ENCODE results near the gene XPR1. TPM values are rescaled to one million over a fixed set of nuclear protein-coding genes. Genes with fewer than 3 reads are reported as not detected.

The XPR1 gene
- total RNA-seq, 1 experiment from 2014 or later: 30.7 TPM

DNA sequence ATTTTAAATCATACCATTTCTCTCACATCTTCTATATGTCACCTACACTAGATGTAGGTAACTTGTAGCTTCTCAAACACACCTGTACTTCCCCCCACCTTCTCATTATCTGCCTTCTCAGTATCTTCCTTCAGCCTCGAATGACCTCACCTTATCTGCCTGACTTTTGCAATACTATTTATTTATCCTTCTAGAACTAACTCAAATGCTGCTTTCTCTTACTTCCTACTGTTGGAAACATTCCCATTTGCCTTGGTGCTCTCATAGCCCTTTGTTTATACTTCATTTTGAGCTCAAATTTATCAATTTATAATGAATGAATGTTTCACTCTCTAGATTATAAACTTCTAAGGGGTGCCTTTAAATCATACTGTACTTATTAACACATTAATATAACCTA, 230.5 kb downstream of the XPR1 start:
- BruUV-seq (replicated peaks): no TSS peak
- no peaks in the 10 kb centered on the region for H3K9me3 ChIP-seq (ENCODE audit: low read depth, low read length, poor library complexity, severe bottlenecking)
- no peaks in the 10 kb centered on the region for H3K27me3 ChIP-seq (replicated peaks; ENCODE audit: insufficient read depth, low read depth, low read length, poor library complexity)
- no peak overlapping the region for H3K4me3 ChIP-seq (ENCODE audit: low read depth, low read length, poor library complexity, severe bottlenecking)
- ChIA-PET CTCF (interaction anchor here (0.6 to 2.5 kb wide), 4 partner anchors 88 to 346 kb away, joined by 4 to 17 read pairs (median 9); no protein-coding TSS in a partner anchor), POLR2A (ENCODE audit: low non-redundant PET) (no interaction called here)
- intact Hi-C loops (cut with micrococcal nuclease; ENCODE audit: unreplicated experiment): loop anchor here (5.0 kb wide), 3 partner anchors 225 to 345 kb away; no protein-coding TSS in a partner anchor
- H3K27ac ChIP-seq (ENCODE audit: low read depth, low read length, poor library complexity, severe bottlenecking): no peak overlapping the region
- no peak for TF ChIP-seq EZH2 (IDR thresholded peaks at IDR 0.05; ENCODE audit: borderline replicate concordance, low read depth, low read length, poor library complexity, severe bottlenecking)
- TF ChIP-seq, protein P1, sequence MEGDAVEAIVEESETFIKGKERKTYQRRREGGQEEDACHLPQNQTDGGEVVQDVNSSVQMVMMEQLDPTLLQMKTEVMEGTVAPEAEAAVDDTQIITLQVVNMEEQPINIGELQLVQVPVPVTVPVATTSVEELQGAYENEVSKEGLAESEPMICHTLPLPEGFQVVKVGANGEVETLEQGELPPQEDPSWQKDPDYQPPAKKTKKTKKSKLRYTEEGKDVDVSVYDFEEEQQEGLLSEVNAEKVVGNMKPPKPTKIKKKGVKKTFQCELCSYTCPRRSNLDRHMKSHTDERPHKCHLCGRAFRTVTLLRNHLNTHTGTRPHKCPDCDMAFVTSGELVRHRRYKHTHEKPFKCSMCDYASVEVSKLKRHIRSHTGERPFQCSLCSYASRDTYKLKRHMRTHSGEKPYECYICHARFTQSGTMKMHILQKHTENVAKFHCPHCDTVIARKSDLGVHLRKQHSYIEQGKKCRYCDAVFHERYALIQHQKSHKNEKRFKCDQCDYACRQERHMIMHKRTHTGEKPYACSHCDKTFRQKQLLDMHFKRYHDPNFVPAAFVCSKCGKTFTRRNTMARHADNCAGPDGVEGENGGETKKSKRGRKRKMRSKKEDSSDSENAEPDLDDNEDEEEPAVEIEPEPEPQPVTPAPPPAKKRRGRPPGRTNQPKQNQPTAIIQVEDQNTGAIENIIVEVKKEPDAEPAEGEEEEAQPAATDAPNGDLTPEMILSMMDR (conservative IDR thresholded peaks at IDR 0.05; ENCODE audit: low read depth, low read length): no peak
- no peaks in the 10 kb centered on the region for H3K4me1 ChIP-seq (ENCODE audit: insufficient read depth, low read length, poor library complexity, severe bottlenecking)
- H3K36me3 ChIP-seq (ENCODE audit: insufficient read depth, low read length, poor library complexity, severe bottlenecking): no peaks in the 10 kb centered on the region
- no peak for DNase-seq (ENCODE audit: low spot score)

DNA sequence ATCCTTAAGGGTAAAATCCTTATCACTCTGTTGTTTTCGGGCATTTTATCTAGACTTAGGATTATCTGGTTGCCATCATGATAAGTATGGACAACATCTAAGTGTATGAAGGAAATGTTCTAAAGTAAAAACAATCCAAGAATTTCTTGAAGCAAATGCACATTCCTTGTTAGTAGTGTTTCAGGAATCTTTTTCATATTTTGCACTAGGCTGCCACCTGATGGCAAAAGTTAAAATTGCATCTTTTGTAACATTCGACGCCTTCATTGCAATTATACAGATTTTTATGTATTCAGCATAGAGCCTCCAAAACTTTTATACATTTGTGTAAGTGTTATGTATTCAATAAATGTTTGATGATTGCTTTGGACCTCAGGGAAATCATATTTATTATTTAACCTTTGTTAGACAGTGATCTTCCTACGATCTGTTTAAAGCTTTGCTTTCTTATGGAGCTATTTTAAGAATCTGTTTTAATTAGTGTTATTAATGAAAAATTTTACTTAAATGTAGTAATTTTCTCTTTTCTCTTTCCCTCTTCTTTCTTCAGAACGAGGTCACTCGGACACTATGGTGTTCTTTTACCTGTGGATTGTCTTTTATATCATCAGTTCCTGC, 231.4 kb downstream of the XPR1 start:
- DNase-seq (ENCODE audit: low spot score): peak; percentile 75
- BruUV-seq (replicated peaks): no TSS peak

DNA sequence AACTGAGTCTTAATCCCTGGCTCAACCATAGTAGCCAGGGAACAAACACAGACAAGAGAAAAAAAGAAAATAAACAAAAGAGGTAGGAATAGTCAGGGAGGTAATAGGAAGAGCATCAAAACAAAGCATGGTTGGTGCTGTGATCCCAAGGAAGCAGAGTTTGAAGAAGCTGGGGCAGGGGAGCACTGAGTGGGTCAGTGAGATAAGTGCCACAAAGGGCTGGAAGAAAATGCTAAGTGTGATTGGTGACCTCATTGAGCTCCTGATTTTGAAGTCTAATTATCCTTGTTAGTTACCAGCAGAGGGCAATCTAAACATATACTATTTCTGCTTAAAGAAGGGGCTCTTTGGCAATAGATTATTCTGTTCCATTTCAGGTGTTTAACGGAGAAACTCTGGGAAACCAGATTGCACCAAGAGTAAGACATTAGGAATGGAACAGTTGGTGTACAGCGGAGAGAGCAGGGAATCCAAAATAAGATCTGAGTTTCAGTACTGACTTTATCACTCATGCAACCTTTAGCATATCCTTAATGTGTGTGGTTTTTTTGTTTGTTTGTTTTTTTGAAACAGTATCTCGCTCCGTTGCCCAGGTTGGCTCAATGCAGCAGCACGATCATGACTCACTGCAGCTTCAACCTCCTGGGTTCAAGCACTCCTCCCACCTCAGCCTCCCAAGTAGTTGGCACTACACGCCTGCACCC, 250.1 kb downstream of the XPR1 start:
- no peak overlapping the region for H3K27ac ChIP-seq (ENCODE audit: low read depth, low read length, poor library complexity, severe bottlenecking)
- peak; percentile 63 for DNase-seq (ENCODE audit: low spot score)
- ChIA-PET POLR2A (ENCODE audit: low non-redundant PET) (no interaction called here), CTCF (interaction anchor here (0.6 to 1.1 kb wide), 10 partner anchors 16 to 366 kb away, joined by 3 to 39 read pairs (median 4); no protein-coding TSS in a partner anchor)
- no peaks in the 10 kb centered on the region for H3K36me3 ChIP-seq (ENCODE audit: insufficient read depth, low read length, poor library complexity, severe bottlenecking)
- H3K9me3 ChIP-seq (ENCODE audit: low read depth, low read length, poor library complexity, severe bottlenecking): no peaks in the 10 kb centered on the region
- H3K27me3 ChIP-seq (replicated peaks; ENCODE audit: insufficient read depth, low read depth, low read length, poor library complexity): no peaks in the 10 kb centered on the region
- intact Hi-C loops (cut with micrococcal nuclease; ENCODE audit: unreplicated experiment): loop anchor here (1.0 to 10.0 kb wide), 4 partner anchors 153 to 365 kb away; partner anchors contain the start of gene MR1
- no TSS peak for BruUV-seq (replicated peaks)
- H3K4me3 ChIP-seq (ENCODE audit: low read depth, low read length, poor library complexity, severe bottlenecking): no peak overlapping the region
- no peaks in the 10 kb centered on the region for H3K4me1 ChIP-seq (ENCODE audit: insufficient read depth, low read length, poor library complexity, severe bottlenecking)
- no peak for TF ChIP-seq EZH2 (IDR thresholded peaks at IDR 0.05; ENCODE audit: borderline replicate concordance, low read depth, low read length, poor library complexity, severe bottlenecking)
- TF ChIP-seq, protein P1 (conservative IDR thresholded peaks at IDR 0.05; ENCODE audit: low read depth, low read length): peak; percentile 55

More for the DNA sequence above, 231.4 kb downstream of the XPR1 start:
- intact Hi-C loops (cut with micrococcal nuclease; ENCODE audit: unreplicated experiment): loop anchor here (5.0 kb wide), 3 partner anchors 226 to 346 kb away; no protein-coding TSS in a partner anchor
- Histone ChIP-seq H3K27ac (ENCODE audit: low read depth, low read length, poor library complexity, severe bottlenecking) (no peak overlapping the region), H3K4me1 (ENCODE audit: insufficient read depth, low read length, poor library complexity, severe bottlenecking) (no peaks in the 10 kb centered on the region), H3K27me3 (replicated peaks; ENCODE audit: insufficient read depth, low read depth, low read length, poor library complexity) (no peaks in the 10 kb centered on the region), H3K36me3 (ENCODE audit: insufficient read depth, low read length, poor library complexity, severe bottlenecking) (no peaks in the 10 kb centered on the region), H3K9me3 (ENCODE audit: low read depth, low read length, poor library complexity, severe bottlenecking) (no peaks in the 10 kb centered on the region), H3K4me3 (ENCODE audit: low read depth, low read length, poor library complexity, severe bottlenecking) (no peak overlapping the region)
- no peak for TF ChIP-seq EZH2 (IDR thresholded peaks at IDR 0.05; ENCODE audit: borderline replicate concordance, low read depth, low read length, poor library complexity, severe bottlenecking)
- TF ChIP-seq, protein P1 (conservative IDR thresholded peaks at IDR 0.05; ENCODE audit: low read depth, low read length): peak; percentile 76
- ChIA-PET CTCF (interaction anchor here (0.7 to 2.5 kb wide), 4 partner anchors 20 to 347 kb away, joined by 3 to 17 read pairs (median 6); no protein-coding TSS in a partner anchor), POLR2A (ENCODE audit: low non-redundant PET) (no interaction called here)
